Nucleus accumbens (tissue), 56 donors: ENCODE results near the gene FCER1G.

Experiments used
- DNase-seq, 56 donors: peaks; one replicate each; lab custom pipeline; 2025; lab: John Stamatoyannopoulos, UW

FCER1G gene

GRCh38 chr1:161185732-161186311, 29.3 kb upstream of the FCER1G start:
- DNase-seq, result peak in 2 of 56 donors; percentile 6 to 14

GRCh38 chr1:161187311-161187710, 27.8 kb upstream of the FCER1G start:
- peak in 1 of 56 donors; percentile 6 for DNase-seq

- no peak for DNase-seq
These were observed 26.7 kb upstream of the FCER1G start for GRCh38 chr1:161188381-161188780.

- no peak for DNase-seq
These were observed 26.1 kb upstream of the FCER1G start for GRCh38 chr1:161189036-161189435.

GRCh38 chr1:161190962-161191521, 24.1 kb upstream of the FCER1G start:
- peak in 26 of 56 donors; percentile 7 to 69 (median 27) for DNase-seq

GRCh38 chr1:161191971-161192370, 23.1 kb upstream of the FCER1G start:
- no peak for DNase-seq

- peak in 45 of 56 donors; percentile 11 to 83 (median 44) for DNase-seq
These were observed 22.3 kb upstream of the FCER1G start for GRCh38 chr1:161192476-161193465.

GRCh38 chr1:161193561-161194235, 21.4 kb upstream of the FCER1G start:
- peak in 52 of 56 donors; percentile 25 to 87 (median 73) for DNase-seq

GRCh38 chr1:161195171-161195570, 19.9 kb upstream of the FCER1G start:
- peak in 3 of 56 donors; percentile 3 to 34 (median 13) for DNase-seq

- DNase-seq, result no peak
These were observed 19.0 kb upstream of the FCER1G start for GRCh38 chr1:161196111-161196510.

- peak in 11 of 56 donors; percentile 20 to 37 (median 28) for DNase-seq
These were observed 18.3 kb upstream of the FCER1G start for GRCh38 chr1:161196521-161197451.

GRCh38 chr1:161197560-161198193, 17.4 kb upstream of the FCER1G start:
- DNase-seq, result peak in 1 of 56 donors; percentile 36

- peak in 35 of 56 donors; percentile 26 to 74 (median 51) for DNase-seq
These were observed 16.8 kb upstream of the FCER1G start for GRCh38 chr1:161198194-161198896.

GRCh38 chr1:161198897-161199431, 16.1 kb upstream of the FCER1G start, which contains the start of gene ADAMTS4:
Gene ADAMTS4 (minus strand): TSS chr1:161199054. CDS start chr1:161198627, 427 bp downstream.
- DNase-seq, result peak in 54 of 56 donors; percentile 33 to 94 (median 81)

GRCh38 chr1:161199506-161200139, 15.5 kb upstream of the FCER1G start:
- DNase-seq, result peak in 22 of 56 donors; percentile 9 to 70 (median 33)

GRCh38 chr1:161200421-161200991, 14.6 kb upstream of the FCER1G start:
- DNase-seq, result peak in 54 of 56 donors; percentile 36 to 89 (median 72)
